AG08396 (cell line): ENCODE data around the gene SLC16A8.

Experiments
- DNase-seq: peaks from one replicate; pipeline ENCODE4 v3.0.0; 2012; ENCODE audit warnings: low spot score, mixed read lengths

Gene SLC16A8

GRCh38 chr22:38072322-38073149 lies 11.4 kb downstream of the SLC16A8 start:
- no peak for DNase-seq

- DNase-seq: no peak
These were observed 12.3 kb downstream of the SLC16A8 start for GRCh38 chr22:38071421-38072321.

GRCh38 chr22:38070250-38070921 lies 13.6 kb downstream of the SLC16A8 start:
- DNase-seq: no peak

- DNase-seq: peak; percentile 83
These were observed 14.4 kb downstream of the SLC16A8 start for GRCh38 chr22:38069372-38070249.

- no peak for DNase-seq
These were observed 15.2 kb downstream of the SLC16A8 start for GRCh38 chr22:38068641-38069371.

- no peak for DNase-seq
These were observed 16.1 kb downstream of the SLC16A8 start for GRCh38 chr22:38067761-38068360.

- no peak for DNase-seq
These were observed 17.0 kb downstream of the SLC16A8 start for GRCh38 chr22:38067028-38067415.

GRCh38 chr22:38066381-38067027 lies 17.5 kb downstream of the SLC16A8 start:
- DNase-seq: no peak

- DNase-seq: no peak
These were observed 18.4 kb downstream of the SLC16A8 start for GRCh38 chr22:38065539-38065938.

- no peak for DNase-seq
These were observed 21.2 kb downstream of the SLC16A8 start for GRCh38 chr22:38062791-38063190.

- peak; percentile 89 for DNase-seq
These were observed 26.8 kb downstream of the SLC16A8 start, which contains the start of gene PICK1 for GRCh38 chr22:38056969-38057891. TSS of gene PICK1 (plus strand) at chr22:38057404. CDS start at chr22:38057810, 406 bp downstream.

- peak; percentile 87 for DNase-seq
These were observed 31.8 kb downstream of the SLC16A8 start for GRCh38 chr22:38051900-38052862.

GRCh38 chr22:38051261-38051660 lies 32.7 kb downstream of the SLC16A8 start:
- no peak for DNase-seq

- DNase-seq: no peak
These were observed 33.3 kb downstream of the SLC16A8 start for GRCh38 chr22:38050720-38051119.

GRCh38 chr22:38049812-38050619 lies 34.0 kb downstream of the SLC16A8 start:
- no peak for DNase-seq

- DNase-seq: no peak
These were observed 37.8 kb downstream of the SLC16A8 start for GRCh38 chr22:38046070-38046748.
